ENCODE results near the gene FOXB1. TPM values are rescaled to one million over a fixed set of nuclear protein-coding genes. Genes with fewer than 3 reads are reported as not detected.

FOXB1 gene
- total and polyA plus RNA-seq, 2 of the 13 experiments (the other 11 are each of a cell fraction or from before 2014, with no cell fraction given) = not detected

GRCh38 chr15:60009980-60010732, 6.0 kb downstream of the FOXB1 start:
- H3K4me1 ChIP-seq (ENCODE audit: insufficient read depth, low read length) = 0 out of 2 replicates have a peak, but pooled peaks cover 5% of the 10 kb centered on the region
- no peak overlapping the region for H3K9ac ChIP-seq (ENCODE audit: insufficient read depth, low read depth, low read length)
- no peak overlapping the region for H2AFZ ChIP-seq (ENCODE audit: low read length)
- in situ Hi-C loops (cut with HindIII; ENCODE audit: extremely low pct_ligation_motif_present, low pct_unique_long_range_greater_than_20kb) = no loop called here
- TF ChIP-seq STAG1 (CRISPR knock-in tag; IDR thresholded peaks at IDR 0.05) = no peak
- no peak for TF ChIP-seq NR3C1 (CRISPR knock-in tag; IDR thresholded peaks at IDR 0.05)
- no peak for TF ChIP-seq RELA (CRISPR knock-in tag; IDR thresholded peaks at IDR 0.05)
- no peak for TF ChIP-seq NFE2 (CRISPR knock-in tag; IDR thresholded peaks at IDR 0.05)
- no peak for TF ChIP-seq ZNF274 (CRISPR knock-in tag; IDR thresholded peaks at IDR 0.05)
- TF ChIP-seq SIN3A (IDR thresholded peaks at IDR 0.05; ENCODE audit: borderline replicate concordance, low read depth, low read length) = no peak
- TF ChIP-seq ZNF644 (CRISPR knock-in tag; IDR thresholded peaks at IDR 0.05; ENCODE audit: low read depth) = no peak
- TF ChIP-seq ZNF547 (CRISPR knock-in tag; IDR thresholded peaks at IDR 0.05) = no peak
- TF ChIP-seq ZNF337 (CRISPR knock-in tag; IDR thresholded peaks at IDR 0.05; ENCODE audit: borderline replicate concordance, low read depth) = no peak
- no peak for TF ChIP-seq ZFP36L2 (CRISPR knock-in tag; IDR thresholded peaks at IDR 0.05)
- TF ChIP-seq PAXIP1 (CRISPR knock-in tag; conservative IDR thresholded peaks at IDR 0.05) = no peak
- no peak for TF ChIP-seq DPF2 (CRISPR knock-in tag; IDR thresholded peaks at IDR 0.05; ENCODE audit: borderline replicate concordance, low read depth)
- H3K4me2 ChIP-seq (ENCODE audit: low read depth, low read length) = no peak overlapping the region
- WGBS (ENCODE audit: low lambda C conversion rate) = 26% methylated on average over 13 of the region's 13 CpGs
- ChIA-PET POLR2A (no interaction called here), CTCF (ENCODE audit: low intra/inter-chr PET ratio, low total read pairs) (no interaction called here)
- intact Hi-C loops (cut with micrococcal nuclease; ENCODE audit: unreplicated experiment) = no loop called here
- no peak for ATAC-seq
- no peaks in the 10 kb centered on the region for H3K36me3 ChIP-seq (replicated peaks in 1 of 2; ENCODE audit: control insufficient read depth in 1 of 2, insufficient read depth in 2 of 2, low read length in 2 of 2)
- DNase-seq (ENCODE audit: low spot score) = no peak
- no peaks in the 10 kb centered on the region for H3K9me3 ChIP-seq (ENCODE audit: low read length)
- no peak overlapping the region for H3K27ac ChIP-seq (ENCODE audit: extremely low read length, insufficient read depth, low read length)
- H3K27me3 ChIP-seq (ENCODE audit: control insufficient read depth in 1 of 2, insufficient read depth in 2 of 2, low read length in 2 of 2) = peaks cover 1 to 42% of the 10 kb centered on the region in 2 experiments; a peak in 2 of 5 replicates
- no TSS peak for BruUV-seq (replicated peaks)
- H4K20me1 ChIP-seq (ENCODE audit: insufficient read depth, low read length) = no peaks in the 10 kb centered on the region
- H3K4me3 ChIP-seq (replicated peaks in 1 of 3; ENCODE audit: insufficient read depth in 1 of 3, low read depth in 2 of 3, low read length in 3 of 3) = no peak overlapping the region
- no peaks in the 10 kb centered on the region for H3K79me2 ChIP-seq (ENCODE audit: insufficient read depth, low read length)
- FAIRE-seq = no peak
